HEK293T (cell line): ENCODE measurements around the gene TMPRSS5.
A peak's percentile ranks its signal among the peaks of the same experiment; 100 is the strongest.

ENCODE experiments used
- CTCF ChIA-PET: fragments of 350-600 bp; formaldehyde crosslinking; extraction: SDS; loops from one replicate; lab custom pipeline; 2021; ENCODE audit warnings: antibody characterized with exemption, inconsistent platforms; lab: Yijun Ruan, JAX
- POLR2A ChIA-PET: fragments of 350-600 bp; formaldehyde crosslinking; extraction: SDS; loops from one replicate; lab custom pipeline; 2020; ENCODE audit warnings: antibody characterized with exemption, inconsistent platforms; lab: Yijun Ruan, JAX
- DNase-seq: peaks from one replicate; pipeline ENCODE4 v3.0.0; 2012; ENCODE audit warnings: mixed read lengths; ENCODE audit errors: extremely low spot score
- ARNT ChIP-seq: fragments of 450-650 bp; IDR thresholded peaks from 2 replicates; pipeline ENCODE4 v1.6.1; 2017; ENCODE audit warnings: mild to moderate bottlenecking
- BHLHE40 ChIP-seq: fragments of 450-650 bp; IDR thresholded peaks from 2 replicates; pipeline ENCODE4 v1.6.1; 2016; ENCODE audit warnings: mild to moderate bottlenecking, moderate library complexity, borderline replicate concordance
- CTBP1 ChIP-seq: fragments of 450-650 bp; IDR thresholded peaks from 2 replicates; pipeline ENCODE4 v1.6.1; 2016; ENCODE audit warnings: borderline replicate concordance
- ELF4 ChIP-seq: fragments of 450-650 bp; IDR thresholded peaks from 2 replicates; pipeline ENCODE4 v1.6.1; 2017; ENCODE audit warnings: antibody characterized with exemption
- FOXA1 ChIP-seq: fragments of 450-650 bp; IDR thresholded peaks from 2 replicates; pipeline ENCODE4 v1.6.1; 2016; ENCODE audit warnings: mild to moderate bottlenecking
- FOXK2 ChIP-seq: fragments of 450-650 bp; IDR thresholded peaks from 2 replicates; pipeline ENCODE4 v1.6.1; 2016; ENCODE audit warnings: mild to moderate bottlenecking
- FOXM1 ChIP-seq: fragments of 450-650 bp; IDR thresholded peaks from 2 replicates; pipeline ENCODE4 v1.6.1; 2017; ENCODE audit warnings: mild to moderate bottlenecking, borderline replicate concordance
- HDGF ChIP-seq: fragments of 450-650 bp; IDR thresholded peaks from 2 replicates; pipeline ENCODE4 v1.6.1; 2017; ENCODE audit warnings: antibody characterized with exemption, borderline replicate concordance
- L3MBTL2 ChIP-seq: fragments of 450-650 bp; conservative IDR thresholded peaks from 2 replicates; pipeline ENCODE4 v1.6.1; 2016; ENCODE audit warnings: mild to moderate bottlenecking
- LEF1 ChIP-seq: fragments of 450-650 bp; IDR thresholded peaks from 2 replicates; pipeline ENCODE4 v1.6.1; 2017; ENCODE audit warnings: mild to moderate bottlenecking, borderline replicate concordance
- NFRKB ChIP-seq: fragments of 450-650 bp; IDR thresholded peaks from 2 replicates; pipeline ENCODE4 v1.6.1; 2016; ENCODE audit warnings: mild to moderate bottlenecking, moderate library complexity
- PKNOX1 ChIP-seq: fragments of 450-650 bp; IDR thresholded peaks from 2 replicates; pipeline ENCODE4 v1.6.1; 2016
- SP1 ChIP-seq: fragments of 450-650 bp; IDR thresholded peaks from 2 replicates; pipeline ENCODE4 v1.6.1; 2017
- SUZ12 ChIP-seq: fragments of 450-650 bp; IDR thresholded peaks from 2 replicates; pipeline ENCODE4 v1.6.1; 2016; ENCODE audit warnings: mild to moderate bottlenecking
- TARDBP ChIP-seq: fragments of 450-650 bp; IDR thresholded peaks from 2 replicates; pipeline ENCODE4 v1.6.1; 2016
- ZNF384 ChIP-seq: fragments of 450-650 bp; IDR thresholded peaks from 2 replicates; pipeline ENCODE4 v1.6.1; 2016

Gene TMPRSS5

GRCh38 chr11:113670149-113670830 lies 35.8 kb downstream of the TMPRSS5 start:
- TF ChIP-seq TARDBP (no peak), SP1 (no peak)
- no peak for DNase-seq
- ChIA-PET CTCF (no interaction called here), POLR2A (no interaction called here)

GRCh38 chr11:113668255-113668654 lies 37.9 kb downstream of the TMPRSS5 start:
- POLR2A ChIA-PET = no interaction called here
- CTCF ChIA-PET = no interaction called here
- TF ChIP-seq FOXA1 = no peak
- no peak for TF ChIP-seq SUZ12
- TF ChIP-seq SP1 = no peak
- no peak for TF ChIP-seq ELF4
- TF ChIP-seq ZNF384 = no peak
- TF ChIP-seq L3MBTL2 = no peak
- no peak for TF ChIP-seq TARDBP
- no peak for TF ChIP-seq CTBP1
- TF ChIP-seq PKNOX1 = no peak
- TF ChIP-seq LEF1 = no peak
- no peak for TF ChIP-seq ARNT
- no peak for DNase-seq

- POLR2A ChIA-PET = no interaction called here
- DNase-seq = no peak
- TF ChIP-seq HDGF = no peak
- TF ChIP-seq ZNF384 = no peak
- TF ChIP-seq ELF4 = no peak
- TF ChIP-seq PKNOX1 = no peak
- no peak for TF ChIP-seq LEF1
- TF ChIP-seq BHLHE40 = no peak
- TF ChIP-seq FOXK2 = no peak
- TF ChIP-seq FOXA1 = no peak
- TF ChIP-seq SUZ12 = no peak
- TF ChIP-seq FOXM1 = no peak
- CTCF ChIA-PET = interaction anchor here (0.5 to 0.7 kb wide), 2 partner anchors 114 to 118 kb away, joined by 3 read pairs; no protein-coding TSS in a partner anchor
Measured at GRCh38 chr11:113667801-113668200, 38.3 kb downstream of the TMPRSS5 start.

- CTCF ChIA-PET = no interaction called here
- DNase-seq = no peak
- no peak for TF ChIP-seq CTBP1
- TF ChIP-seq HDGF = no peak
- TF ChIP-seq BHLHE40 = no peak
- TF ChIP-seq ELF4 = no peak
- TF ChIP-seq L3MBTL2 = no peak
- no peak for TF ChIP-seq NFRKB
- no peak for TF ChIP-seq ZNF384
- no peak for TF ChIP-seq FOXK2
- no peak for TF ChIP-seq SP1
- no peak for TF ChIP-seq PKNOX1
- TF ChIP-seq LEF1 = no peak
- no peak for TF ChIP-seq FOXM1
- TF ChIP-seq SUZ12 = no peak
- TF ChIP-seq FOXA1 = no peak
- TF ChIP-seq TARDBP = no peak
- POLR2A ChIA-PET = no interaction called here
Measured at GRCh38 chr11:113666584-113666983, 39.5 kb downstream of the TMPRSS5 start.

GRCh38 chr11:113664981-113665710 lies 41.0 kb downstream of the TMPRSS5 start:
- POLR2A ChIA-PET = interaction anchor here (1.1 kb wide), 1 partner anchor 17 kb away, joined by 3 read pairs; no protein-coding TSS in a partner anchor
- CTCF ChIA-PET = no interaction called here

GRCh38 chr11:113664069-113664980 lies 41.8 kb downstream of the TMPRSS5 start:
- ChIA-PET CTCF (no interaction called here), POLR2A (interaction anchor here (0.7 to 1.1 kb wide), 2 partner anchors 18 to 50 kb away, joined by 3 read pairs; no protein-coding TSS in a partner anchor)
- no peak for DNase-seq
- peak; percentile 79; the same call in 1 of the 2 replicates for TF ChIP-seq CTBP1
- 0 out of 2 replicates have a peak, but pooled peaks have one; percentile 40 for TF ChIP-seq LEF1
- TF ChIP-seq ARNT = 0 out of 2 replicates have a peak, but pooled peaks have one; percentile 9
- no peak for TF ChIP-seq FOXM1
- TF ChIP-seq ELF4 = no peak
- peak; percentile 82 for TF ChIP-seq PKNOX1

More at GRCh38 chr11:113664981-113665710, 41.0 kb downstream of the TMPRSS5 start:
- TF ChIP-seq SP1 = no peak
- no peak for TF ChIP-seq FOXA1
- TF ChIP-seq L3MBTL2 = peak; percentile 22; the same call in 1 of the 2 replicates
- DNase-seq = no peak
